ENCODE measurements around the gene DUSP5. TPM values are rescaled to one million over a fixed set of nuclear protein-coding genes. Genes with fewer than 3 reads are reported as not detected.
A peak's percentile ranks its signal among the peaks of the same experiment; 100 is the strongest.

DUSP5 gene
- polyA plus RNA-seq, 6 donors from 2014 or later = 6.0 to 29.7 (median 22.6) TPM

GRCh38 chr10:110506448-110506847 is 8.7 kb downstream of the DUSP5 start:
- ATAC-seq (ENCODE audit: low read depth in 2 of 2) (no peak), DNase-seq (no peak)
- H3K27me3 Mint-ChIP-seq = no peaks in the 10 kb centered on the region
- H3K27ac Mint-ChIP-seq = no peak overlapping the region
- no peaks in the 10 kb centered on the region for H3K9me3 Mint-ChIP-seq
- peaks cover 7 to 8% of the 10 kb centered on the region in 2 donors for H3K36me3 Mint-ChIP-seq
- H3K4me1 Mint-ChIP-seq = peaks cover 25 to 43% (median 40%) of the 10 kb centered on the region in 3 donors
- H3K4me3 Mint-ChIP-seq = no peak overlapping the region

- Mint-ChIP-seq H3K9me3 (no peaks in the 10 kb centered on the region), H3K27me3 (no peaks in the 10 kb centered on the region), H3K27ac (no peak overlapping the region), H3K4me1 (peaks cover 25 to 37% (median 32%) of the 10 kb centered on the region in 3 donors), H3K4me3 (no peak overlapping the region), H3K36me3 (peaks cover 8% of the 10 kb centered on the region in 2 donors)
- no peak for ATAC-seq (ENCODE audit: low read depth in 2 of 2)
- DNase-seq = no peak
Measured at GRCh38 chr10:110507346-110507745, 9.6 kb downstream of the DUSP5 start.

GRCh38 chr10:110508159-110508788 is 10.6 kb downstream of the DUSP5 start:
- DNase-seq (no peak), ATAC-seq (ENCODE audit: low read depth in 2 of 2) (no peak)
- Mint-ChIP-seq H3K27ac (peak overlapping the region in 1 of 6 donors; percentile 14), H3K4me3 (no peak overlapping the region), H3K36me3 (peaks cover 8 to 10% of the 10 kb centered on the region in 2 donors), H3K4me1 (peaks cover 17 to 27% (median 23%) of the 10 kb centered on the region in 3 donors), H3K9me3 (no peaks in the 10 kb centered on the region), H3K27me3 (no peaks in the 10 kb centered on the region)

GRCh38 chr10:110508806-110509544 is 11.3 kb downstream of the DUSP5 start:
- H3K27me3 Mint-ChIP-seq = no peaks in the 10 kb centered on the region
- ATAC-seq (ENCODE audit: low read depth in 2 of 2) (no peak), DNase-seq (no peak)
- peaks cover 11 to 17% of the 10 kb centered on the region in 2 donors for H3K36me3 Mint-ChIP-seq
- H3K4me1 Mint-ChIP-seq = peaks cover 12 to 20% (median 16%) of the 10 kb centered on the region in 3 donors
- H3K9me3 Mint-ChIP-seq = no peaks in the 10 kb centered on the region
- peak overlapping the region in 1 of 6 donors; percentile 33 for H3K27ac Mint-ChIP-seq
- H3K4me3 Mint-ChIP-seq = no peak overlapping the region

- peaks cover 11 to 17% of the 10 kb centered on the region in 2 donors for H3K36me3 Mint-ChIP-seq
- ATAC-seq (ENCODE audit: low read depth in 2 of 2) (no peak), DNase-seq (no peak)
- H3K9me3 Mint-ChIP-seq = no peaks in the 10 kb centered on the region
- H3K4me1 Mint-ChIP-seq = peaks cover 6 to 14% (median 10%) of the 10 kb centered on the region in 3 donors
- H3K27me3 Mint-ChIP-seq = no peaks in the 10 kb centered on the region
- no peak overlapping the region for H3K4me3 Mint-ChIP-seq
- no peak overlapping the region for H3K27ac Mint-ChIP-seq
Measured at GRCh38 chr10:110509560-110509959, 11.9 kb downstream of the DUSP5 start.

- Mint-ChIP-seq H3K27me3 (no peaks in the 10 kb centered on the region), H3K4me3 (no peak overlapping the region), H3K4me1 (peaks cover 1 to 10% (median 5%) of the 10 kb centered on the region in 3 donors), H3K9me3 (no peaks in the 10 kb centered on the region), H3K27ac (no peak overlapping the region), H3K36me3 (peaks cover 11 to 17% of the 10 kb centered on the region in 2 donors)
- no peak for DNase-seq
- no peak for ATAC-seq (ENCODE audit: low read depth in 2 of 2)
Measured at GRCh38 chr10:110510086-110510485, 12.4 kb downstream of the DUSP5 start.

GRCh38 chr10:110510730-110511129 is 13.0 kb downstream of the DUSP5 start:
- peaks cover 11 to 17% of the 10 kb centered on the region in 2 donors for H3K36me3 Mint-ChIP-seq

GRCh38 chr10:110511734-110512449 is 14.2 kb downstream of the DUSP5 start:
- Mint-ChIP-seq H3K4me3 (no peak overlapping the region), H3K27ac (peak overlapping the region in 2 of 6 donors; percentile 6 to 47), H3K36me3 (peaks cover 11 to 17% of the 10 kb centered on the region in 2 donors), H3K27me3 (no peaks in the 10 kb centered on the region), H3K9me3 (no peaks in the 10 kb centered on the region), H3K4me1 (peaks cover 0 to 5% (median 0%) of the 10 kb centered on the region in 3 donors)
- no peak for ATAC-seq (ENCODE audit: low read depth in 2 of 2)
- DNase-seq = no peak

More at GRCh38 chr10:110510730-110511129, 13.0 kb downstream of the DUSP5 start:
- H3K4me1 Mint-ChIP-seq = peaks cover 0 to 5% (median 5%) of the 10 kb centered on the region in 3 donors
- H3K9me3 Mint-ChIP-seq = no peaks in the 10 kb centered on the region
- ATAC-seq (ENCODE audit: low read depth in 2 of 2) (no peak), DNase-seq (no peak)
- peak overlapping the region in 2 of 6 donors; percentile 53 to 76 for H3K27ac Mint-ChIP-seq
- no peaks in the 10 kb centered on the region for H3K27me3 Mint-ChIP-seq
- no peak overlapping the region for H3K4me3 Mint-ChIP-seq

GRCh38 chr10:110512461-110513187 is 14.9 kb downstream of the DUSP5 start:
- DNase-seq = no peak
- H3K9me3 Mint-ChIP-seq = no peaks in the 10 kb centered on the region
- H3K4me1 Mint-ChIP-seq = peaks cover 0 to 4% (median 0%) of the 10 kb centered on the region in 3 donors
- ATAC-seq (ENCODE audit: low read depth in 2 of 2) = no peak
- no peak overlapping the region for H3K4me3 Mint-ChIP-seq
- no peaks in the 10 kb centered on the region for H3K27me3 Mint-ChIP-seq
- H3K27ac Mint-ChIP-seq = peak overlapping the region in 1 of 6 donors; percentile 38
- peaks cover 11 to 15% of the 10 kb centered on the region in 2 donors for H3K36me3 Mint-ChIP-seq

GRCh38 chr10:110513949-110514348 is 16.2 kb downstream of the DUSP5 start:
- Mint-ChIP-seq H3K4me3 (no peak overlapping the region), H3K9me3 (no peaks in the 10 kb centered on the region), H3K4me1 (no peaks in the 10 kb centered on the region), H3K27ac (peak overlapping the region in 1 of 6 donors; percentile 65), H3K36me3 (peaks cover 9 to 11% of the 10 kb centered on the region in 2 donors), H3K27me3 (no peaks in the 10 kb centered on the region)
- no peak for ATAC-seq (ENCODE audit: low read depth in 2 of 2)
- DNase-seq = no peak

GRCh38 chr10:110514848-110515247 is 17.1 kb downstream of the DUSP5 start:
- Mint-ChIP-seq H3K4me3 (no peak overlapping the region), H3K4me1 (no peaks in the 10 kb centered on the region), H3K9me3 (no peaks in the 10 kb centered on the region)

GRCh38 chr10:110516815-110517492 is 19.2 kb downstream of the DUSP5 start:
- H3K36me3 Mint-ChIP-seq = peaks cover 3 to 9% of the 10 kb centered on the region in 2 donors
- no peaks in the 10 kb centered on the region for H3K9me3 Mint-ChIP-seq
- no peak overlapping the region for H3K27ac Mint-ChIP-seq
- DNase-seq = no peak
- no peaks in the 10 kb centered on the region for H3K27me3 Mint-ChIP-seq
- no peak for ATAC-seq (ENCODE audit: low read depth in 2 of 2)
- H3K4me1 Mint-ChIP-seq = no peaks in the 10 kb centered on the region
- H3K4me3 Mint-ChIP-seq = no peak overlapping the region

More at GRCh38 chr10:110514848-110515247, 17.1 kb downstream of the DUSP5 start:
- ATAC-seq (ENCODE audit: low read depth in 2 of 2) (no peak), DNase-seq (no peak)
- Mint-ChIP-seq H3K27ac (peak overlapping the region in 2 of 6 donors; percentile 5 to 25), H3K27me3 (no peaks in the 10 kb centered on the region), H3K36me3 (peaks cover 9 to 11% of the 10 kb centered on the region in 2 donors)

All from naive B cell (primary cell).